Gastroesophageal sphincter (tissue), 4 donors: ENCODE measurements around the gene KDM5C. TPM values are rescaled to one million over a fixed set of nuclear protein-coding genes. Genes with fewer than 3 reads are reported as not detected.

Source experiments
- ATAC-seq: fragments of 150-250 bp; one replicate; pipeline ENCODE4 v1.9.1; 2016; ENCODE audit warnings: mild to moderate bottlenecking, moderate library complexity
- H3K27ac ChIP-seq, 4 donors: fragments of 200-600 bp; sonication (generic) in 3 of 4; 1 replicate in 3 of 4; 2 replicates in 1 of 4; pipeline ENCODE4 v1.5.1; 2016 to 2019
- H3K27me3 ChIP-seq: fragments of 200-600 bp; sonication (generic); one replicate; pipeline ENCODE4 v1.5.1; 2019
- H3K36me3 ChIP-seq, 2 donors: fragments of 200-600 bp; sonication (generic); one replicate each; pipeline ENCODE4 v1.5.1; 2019; ENCODE audit warnings: control low read depth in 1 of 2
- H3K4me1 ChIP-seq, 3 donors: fragments of 200-600 bp; sonication (generic); 1 replicate in 2 of 3; 2 replicates in 1 of 3; pipeline ENCODE4 v1.5.1; 2016 to 2019; ENCODE audit warnings: control low read depth in 2 of 3
- H3K4me3 ChIP-seq, 2 donors: fragments of 200-600 bp; sonication (generic); one replicate each; pipeline ENCODE4 v1.5.1; 2019; ENCODE audit warnings: mild to moderate bottlenecking in 1 of 2, moderate library complexity in 1 of 2
- H3K9me3 ChIP-seq, 3 donors: fragments of 200-600 bp; sonication (generic); one replicate each; pipeline ENCODE4 v1.5.1; 2017 to 2019; ENCODE audit warnings: control low read depth in 2 of 3
- CTCF ChIP-seq, 4 experiments: fragments of 200-600 bp in 2 of 4; fragments of 450-650 bp in 2 of 4; sonication (generic) in 1 of 4; IDR thresholded peaks; one replicate each; pipeline ENCODE4 v1.5.1; 2017 to 2019; ENCODE audit warnings: antibody characterized with exemption in 4 of 4, mild to moderate bottlenecking in 2 of 4, moderate library complexity in 2 of 4
- EP300 ChIP-seq: sonication (generic); formaldehyde crosslinking; IDR thresholded peaks from one replicate; pipeline ENCODE4 v1.6.1; 2017; ENCODE audit warnings: antibody characterized with exemption, mild to moderate bottlenecking
- POLR2A ChIP-seq, 2 donors: fragments of 450-650 bp; IDR thresholded peaks; one replicate each; pipeline ENCODE4 v1.6.1; 2017; ENCODE audit warnings: antibody characterized with exemption in 2 of 2, mild to moderate bottlenecking in 2 of 2, moderate library complexity in 1 of 2
- POLR2AphosphoS5 ChIP-seq: sonication (generic); formaldehyde crosslinking; IDR thresholded peaks from one replicate; pipeline ENCODE4 v1.6.1; 2017; ENCODE audit warnings: antibody characterized with exemption
- WGBS, 2 donors: methylation state at CpG; one replicate each; pipeline ENCODE4 v1.1.5; 2018; ENCODE audit warnings: low coverage in 1 of 2; 5-methylcytosine and 5-hydroxymethylcytosine counted together
- total RNA-seq, 4 donors: library from RNA; depleted of rRNA; stranded (reverse); fragments of >200 nt; gene quantifications; one replicate each; pipeline ENCODE4 v1.1.0, GENCODE V29; 2016

Gene KDM5C
- total RNA-seq, 4 donors from 2014 or later, result 60.2 to 120 (median 79.7) TPM

GRCh38 chrX:53266914-53267313 lies 41.9 kb upstream of the KDM5C start:
- Histone ChIP-seq H3K4me1 (no peaks in the 10 kb centered on the region), H3K4me3 (no peak overlapping the region), H3K27ac (no peak overlapping the region), H3K27me3 (no peaks in the 10 kb centered on the region), H3K36me3 (no peaks in the 10 kb centered on the region), H3K9me3 (no peaks in the 10 kb centered on the region)
- TF ChIP-seq EP300 (no peak), CTCF (IDR thresholded peaks at IDR 0.05) (no peak), POLR2AphosphoS5 (no peak), POLR2A (IDR thresholded peaks at IDR 0.05) (no peak)
- no peak for ATAC-seq
- 100% methylated on average over 1 of the region's 11 CpGs for WGBS, 2 donors

GRCh38 chrX:53265771-53266574 lies 41.0 kb upstream of the KDM5C start:
- Histone ChIP-seq H3K27ac (no peak overlapping the region), H3K27me3 (no peaks in the 10 kb centered on the region), H3K4me1 (no peaks in the 10 kb centered on the region), H3K9me3 (no peaks in the 10 kb centered on the region), H3K4me3 (no peak overlapping the region), H3K36me3 (no peaks in the 10 kb centered on the region)
- no peak for TF ChIP-seq POLR2A (IDR thresholded peaks at IDR 0.05)
- TF ChIP-seq CTCF (IDR thresholded peaks at IDR 0.05), result no peak
- TF ChIP-seq POLR2AphosphoS5, result no peak
- no peak for TF ChIP-seq EP300
- ATAC-seq, result no peak
- WGBS, 2 donors, result 52 to 66% methylated on average over 4 to 6 of the region's 8 CpGs

GRCh38 chrX:53263597-53264094 lies 38.6 kb upstream of the KDM5C start:
- Histone ChIP-seq H3K4me1 (no peaks in the 10 kb centered on the region), H3K36me3 (no peaks in the 10 kb centered on the region), H3K27me3 (no peaks in the 10 kb centered on the region), H3K27ac (no peak overlapping the region), H3K9me3 (no peaks in the 10 kb centered on the region), H3K4me3 (no peak overlapping the region)
- TF ChIP-seq POLR2A (IDR thresholded peaks at IDR 0.05), result no peak
- no peak for TF ChIP-seq POLR2AphosphoS5
- no peak for TF ChIP-seq CTCF (IDR thresholded peaks at IDR 0.05)
- TF ChIP-seq EP300, result no peak
- 39 to 63% methylated on average over 3 to 7 of the region's 11 CpGs for WGBS, 2 donors
- ATAC-seq, result no peak

GRCh38 chrX:53262918-53263394 lies 37.9 kb upstream of the KDM5C start:
- ATAC-seq, result peak; percentile 17
- TF ChIP-seq POLR2A (IDR thresholded peaks at IDR 0.05) (no peak), EP300 (no peak), CTCF (IDR thresholded peaks at IDR 0.05) (no peak), POLR2AphosphoS5 (no peak)
- H3K27me3 ChIP-seq, result no peaks in the 10 kb centered on the region
- H3K4me1 ChIP-seq, result no peaks in the 10 kb centered on the region
- H3K4me3 ChIP-seq, result no peak overlapping the region
- no CpG with 5 or more reads among the region's 8 CpGs for WGBS, 2 donors
- H3K9me3 ChIP-seq, result no peaks in the 10 kb centered on the region
- H3K36me3 ChIP-seq, result no peaks in the 10 kb centered on the region
- H3K27ac ChIP-seq, result no peak overlapping the region
